ENCODE measurements around the gene KDM4B. TPM values are rescaled to one million over a fixed set of nuclear protein-coding genes. Genes with fewer than 3 reads are reported as not detected.

KDM4B gene
- total and polyA plus RNA-seq, 4 experiments from 2014 or later: 3.2 to 50.4 (median 29.9) TPM

DNA sequence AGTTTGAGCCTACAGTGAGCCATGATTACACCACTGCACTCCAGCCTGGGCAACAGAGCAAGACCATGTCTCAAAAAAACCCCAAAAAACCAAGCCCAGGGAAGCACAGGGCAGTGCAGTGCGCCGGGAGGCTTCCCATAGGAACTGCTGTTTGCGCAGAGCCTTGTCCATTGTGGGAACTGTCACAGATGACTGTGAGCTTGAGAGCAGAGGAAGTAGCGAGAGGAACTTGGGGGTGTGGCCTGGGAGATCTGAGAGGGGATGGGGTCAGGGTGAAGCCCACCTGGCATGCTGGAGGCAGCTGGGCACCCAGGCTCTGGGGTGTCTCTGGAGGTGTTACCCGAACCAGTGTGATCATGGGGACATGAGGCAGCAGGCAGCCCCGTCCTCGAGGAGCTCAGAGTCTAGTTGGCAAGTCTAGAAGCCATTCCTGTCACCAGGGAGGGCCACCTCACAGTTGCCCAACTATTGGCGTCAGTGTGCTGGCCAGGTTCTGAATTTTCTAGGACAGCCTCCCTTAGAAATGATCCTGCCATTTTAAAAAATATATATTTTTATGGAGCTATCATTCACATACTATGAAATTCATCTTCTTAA lies 10.4 kb downstream of the KDM4B start:
- H3K36me3 ChIP-seq (ENCODE audit: insufficient read depth, low read length): no peaks in the 10 kb centered on the region
- DNase-seq: no peak
- no peak overlapping the region for H3K27ac Mint-ChIP-seq

GRCh38 chr19:4980067-4980466 lies 11.2 kb downstream of the KDM4B start:
- H3K27ac ChIP-seq (ENCODE audit: low read depth, low read length): no peak overlapping the region
- H3K4me1 Mint-ChIP-seq: peaks cover 5 to 25% (median 14%) of the 10 kb centered on the region in 4 donors
- H3K27me3 Mint-ChIP-seq: no peaks in the 10 kb centered on the region
- H3K27me3 ChIP-seq (ENCODE audit: insufficient read depth, low read length): no peaks in the 10 kb centered on the region
- H3K27ac Mint-ChIP-seq: peak overlapping the region in 2 of 7 donors; percentile 44 to 55
- CTCF ChIA-PET (ENCODE audit: partially characterized antibody): no interaction called here
- POLR2A ChIA-PET (ENCODE audit: partially characterized antibody): interaction anchor here (0.6 to 1.8 kb wide), 2 partner anchors 12 to 63 kb away, joined by 3 to 7 read pairs; partner anchors contain the start of gene KDM4B
- H3K4me3 Mint-ChIP-seq: peak overlapping the region in 1 of 8 donors; percentile 54
- no peaks in the 10 kb centered on the region for H3K36me3 ChIP-seq (ENCODE audit: insufficient read depth, low read length)
- no peak for DNase-seq
- intact Hi-C loops (cut with micrococcal nuclease): no loop called here
- H3K9me3 Mint-ChIP-seq: no peaks in the 10 kb centered on the region
- peaks cover 7% of the 10 kb centered on the region in 2 donors for H3K36me3 Mint-ChIP-seq
- no peak overlapping the region for H3K4me3 ChIP-seq (ENCODE audit: low read length in 2 of 2)
- no peaks in the 10 kb centered on the region for H3K9me3 ChIP-seq (ENCODE audit: control insufficient read depth in 1 of 2, low read length in 2 of 2)
- H3K4me1 ChIP-seq (ENCODE audit: insufficient read depth, low read length): no peaks in the 10 kb centered on the region

More for the DNA sequence above, 10.4 kb downstream of the KDM4B start:
- Histone ChIP-seq H3K4me1 (ENCODE audit: insufficient read depth, low read length) (no peaks in the 10 kb centered on the region), H3K27ac (ENCODE audit: low read depth, low read length) (no peak overlapping the region), H3K27me3 (ENCODE audit: insufficient read depth, low read length) (no peaks in the 10 kb centered on the region), H3K9me3 (ENCODE audit: control insufficient read depth in 1 of 2, low read length in 2 of 2) (no peaks in the 10 kb centered on the region), H3K4me3 (ENCODE audit: low read length in 2 of 2) (no peak overlapping the region)
- intact Hi-C loops (cut with micrococcal nuclease): no loop called here
- no peaks in the 10 kb centered on the region for H3K9me3 Mint-ChIP-seq
- H3K36me3 Mint-ChIP-seq: peaks cover 7% of the 10 kb centered on the region in 2 donors
- peaks cover 10 to 29% (median 18%) of the 10 kb centered on the region in 4 donors for H3K4me1 Mint-ChIP-seq
- H3K4me3 Mint-ChIP-seq: no peak overlapping the region
- CTCF ChIA-PET (ENCODE audit: partially characterized antibody): no interaction called here
- no peaks in the 10 kb centered on the region for H3K27me3 Mint-ChIP-seq
- POLR2A ChIA-PET (ENCODE audit: partially characterized antibody): interaction anchor here (0.6 to 1.8 kb wide), 3 partner anchors 11 to 63 kb away, joined by 3 to 7 read pairs (median 3); partner anchors contain the start of gene KDM4B

GRCh38 chr19:4980838-4981680 lies 12.1 kb downstream of the KDM4B start:
- no peak overlapping the region for H3K27ac ChIP-seq (ENCODE audit: low read depth, low read length)
- Mint-ChIP-seq H3K9me3 (no peaks in the 10 kb centered on the region), H3K4me3 (peak overlapping the region in 1 of 8 donors; percentile 15), H3K27me3 (no peaks in the 10 kb centered on the region), H3K36me3 (peaks cover 7% of the 10 kb centered on the region in 2 donors), H3K4me1 (peaks cover 5 to 31% (median 15%) of the 10 kb centered on the region in 4 donors), H3K27ac (peak overlapping the region in 1 of 7 donors; percentile 23)
- no peak for DNase-seq
- no peaks in the 10 kb centered on the region for H3K9me3 ChIP-seq (ENCODE audit: control insufficient read depth in 1 of 2, low read length in 2 of 2)
- H3K4me3 ChIP-seq (ENCODE audit: low read length in 2 of 2): no peak overlapping the region
- POLR2A ChIA-PET (ENCODE audit: partially characterized antibody): interaction anchor here (1.8 kb wide), 1 partner anchor 13 kb away, joined by 7 read pairs; the partner anchor contains the start of gene KDM4B
- intact Hi-C loops (cut with micrococcal nuclease): no loop called here
- CTCF ChIA-PET (ENCODE audit: partially characterized antibody): no interaction called here
- H3K27me3 ChIP-seq (ENCODE audit: insufficient read depth, low read length): no peaks in the 10 kb centered on the region
- H3K4me1 ChIP-seq (ENCODE audit: insufficient read depth, low read length): no peaks in the 10 kb centered on the region
- H3K36me3 ChIP-seq (ENCODE audit: insufficient read depth, low read length): no peaks in the 10 kb centered on the region

DNA sequence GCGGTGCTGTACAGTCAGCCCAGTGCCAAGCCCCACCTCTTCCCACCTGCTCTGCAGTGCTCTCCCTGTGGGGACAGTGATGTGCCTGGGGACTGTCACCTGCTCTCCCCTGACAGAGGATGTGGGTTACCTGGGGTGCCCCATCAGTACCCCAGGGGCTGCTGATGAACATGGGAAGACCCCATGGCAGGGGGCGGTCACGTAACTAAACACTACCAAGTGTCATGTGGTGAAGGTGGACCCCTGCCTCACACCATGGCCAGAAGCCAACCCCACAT lies 12.7 kb downstream of the KDM4B start:
- DNase-seq: no peak
- Mint-ChIP-seq H3K4me3 (no peak overlapping the region), H3K27me3 (no peaks in the 10 kb centered on the region), H3K36me3 (peaks cover 7% of the 10 kb centered on the region in 2 donors), H3K4me1 (peaks cover 5 to 36% (median 13%) of the 10 kb centered on the region in 4 donors), H3K27ac (peak overlapping the region in 1 of 7 donors; percentile 36), H3K9me3 (no peaks in the 10 kb centered on the region)
- ChIA-PET POLR2A (ENCODE audit: partially characterized antibody) (no interaction called here), CTCF (ENCODE audit: partially characterized antibody) (no interaction called here)
- Histone ChIP-seq H3K4me3 (ENCODE audit: low read length in 2 of 2) (no peak overlapping the region), H3K36me3 (ENCODE audit: insufficient read depth, low read length) (no peaks in the 10 kb centered on the region), H3K27me3 (ENCODE audit: insufficient read depth, low read length) (no peaks in the 10 kb centered on the region), H3K27ac (ENCODE audit: low read depth, low read length) (no peak overlapping the region), H3K4me1 (ENCODE audit: insufficient read depth, low read length) (no peaks in the 10 kb centered on the region), H3K9me3 (ENCODE audit: control insufficient read depth in 1 of 2, low read length in 2 of 2) (no peaks in the 10 kb centered on the region)
- intact Hi-C loops (cut with micrococcal nuclease): no loop called here

DNA sequence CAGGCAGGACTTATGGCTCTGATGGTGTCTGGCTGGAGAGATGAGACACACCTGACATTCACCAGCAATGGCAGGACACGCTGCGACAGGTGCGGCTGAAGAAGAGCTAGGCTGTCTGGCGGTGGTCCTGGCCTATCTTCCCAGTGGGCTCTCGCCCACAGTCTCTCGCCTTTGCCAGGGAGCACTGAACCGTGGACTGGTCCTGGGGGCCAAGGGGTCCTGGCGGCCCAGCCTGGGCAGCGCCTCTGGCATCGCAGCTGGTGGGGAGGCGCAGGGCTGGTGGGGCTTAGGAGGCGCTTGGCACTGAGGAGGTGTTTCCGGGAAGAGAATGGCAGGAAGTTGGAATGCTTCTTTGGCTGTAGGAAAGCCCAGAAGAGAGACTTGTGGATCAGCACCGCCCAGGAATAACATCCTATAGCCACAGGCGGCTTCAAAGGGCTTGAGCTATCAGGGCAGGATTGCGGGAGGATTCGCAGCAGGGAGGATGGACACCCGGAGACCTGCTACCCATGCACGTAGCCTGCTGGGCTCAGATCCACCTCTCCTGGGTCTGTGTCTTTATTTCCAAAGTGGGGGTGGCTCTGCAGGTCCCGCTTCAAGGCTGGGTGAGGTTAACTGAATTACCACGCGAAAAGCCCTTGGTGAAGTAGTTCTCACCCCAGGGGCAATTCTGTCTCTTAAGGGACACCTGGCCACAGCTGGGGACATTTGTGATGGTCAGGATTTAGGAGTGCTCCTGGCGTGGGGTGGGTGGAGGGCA lies 14.6 kb downstream of the KDM4B start:
- Histone ChIP-seq H3K27me3 (ENCODE audit: insufficient read depth, low read length) (no peaks in the 10 kb centered on the region), H3K27ac (ENCODE audit: low read depth, low read length) (no peak overlapping the region), H3K9me3 (ENCODE audit: control insufficient read depth in 1 of 2, low read length in 2 of 2) (no peaks in the 10 kb centered on the region), H3K4me3 (ENCODE audit: low read length in 2 of 2) (no peak overlapping the region), H3K36me3 (ENCODE audit: insufficient read depth, low read length) (no peaks in the 10 kb centered on the region), H3K4me1 (ENCODE audit: insufficient read depth, low read length) (peaks cover 3% of the 10 kb centered on the region)
- H3K27me3 Mint-ChIP-seq: no peaks in the 10 kb centered on the region
- peaks cover 10 to 43% (median 18%) of the 10 kb centered on the region in 4 donors for H3K4me1 Mint-ChIP-seq
- peak overlapping the region in 1 of 7 donors; percentile 47 for H3K27ac Mint-ChIP-seq
- intact Hi-C loops (cut with micrococcal nuclease): no loop called here
- no peaks in the 10 kb centered on the region for H3K36me3 Mint-ChIP-seq
- no peaks in the 10 kb centered on the region for H3K9me3 Mint-ChIP-seq
- CTCF ChIA-PET (ENCODE audit: partially characterized antibody): no interaction called here
- POLR2A ChIA-PET (ENCODE audit: partially characterized antibody): no interaction called here
- DNase-seq: no peak
- no peak overlapping the region for H3K4me3 Mint-ChIP-seq

- Histone ChIP-seq H3K27ac (ENCODE audit: low read depth, low read length) (no peak overlapping the region), H3K4me1 (ENCODE audit: insufficient read depth, low read length) (peaks cover 3% of the 10 kb centered on the region), H3K27me3 (ENCODE audit: insufficient read depth, low read length) (no peaks in the 10 kb centered on the region), H3K9me3 (ENCODE audit: control insufficient read depth in 1 of 2, low read length in 2 of 2) (no peaks in the 10 kb centered on the region), H3K36me3 (ENCODE audit: insufficient read depth, low read length) (no peaks in the 10 kb centered on the region), H3K4me3 (ENCODE audit: low read length in 2 of 2) (no peak overlapping the region)
- intact Hi-C loops (cut with micrococcal nuclease): no loop called here
- no peak overlapping the region for H3K27ac Mint-ChIP-seq
- H3K4me1 Mint-ChIP-seq: peaks cover 10 to 43% (median 19%) of the 10 kb centered on the region in 4 donors
- H3K27me3 Mint-ChIP-seq: no peaks in the 10 kb centered on the region
- CTCF ChIA-PET (ENCODE audit: partially characterized antibody): no interaction called here
- no peaks in the 10 kb centered on the region for H3K36me3 Mint-ChIP-seq
- no peak overlapping the region for H3K4me3 Mint-ChIP-seq
- POLR2A ChIA-PET (ENCODE audit: partially characterized antibody): no interaction called here
- no peak for DNase-seq
- H3K9me3 Mint-ChIP-seq: no peaks in the 10 kb centered on the region
These were observed 15.1 kb downstream of the KDM4B start for GRCh38 chr19:4984106-4984380.

DNA sequence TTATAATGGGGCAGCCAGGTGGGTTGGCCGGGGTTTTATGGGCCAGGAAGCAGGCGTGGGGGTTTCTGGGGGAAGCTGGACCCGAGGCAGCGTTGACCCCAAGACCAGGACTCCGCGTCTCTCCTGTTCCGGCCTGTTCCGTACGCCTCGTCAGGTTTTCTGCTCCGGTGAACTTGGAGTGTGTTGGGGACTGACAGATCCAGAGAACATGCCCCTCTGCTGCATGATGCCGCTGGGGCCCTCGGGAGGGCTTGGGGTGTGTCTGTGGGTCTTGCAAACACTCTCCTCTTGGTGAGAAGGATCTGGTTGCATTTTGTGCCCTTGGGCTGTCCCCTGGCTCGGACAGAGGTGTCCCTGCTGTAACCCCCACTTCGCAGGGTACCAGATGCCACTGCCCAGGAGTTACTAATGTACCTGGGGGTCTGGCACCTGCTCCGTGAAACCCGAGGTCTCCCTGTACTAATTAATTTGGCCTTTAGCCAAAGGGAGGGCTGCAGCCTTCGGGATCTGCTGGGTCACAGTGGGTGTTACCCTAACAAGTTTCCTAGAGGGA lies 15.6 kb downstream of the KDM4B start:
- Histone ChIP-seq H3K36me3 (ENCODE audit: insufficient read depth, low read length) (no peaks in the 10 kb centered on the region), H3K4me1 (ENCODE audit: insufficient read depth, low read length) (peaks cover 3% of the 10 kb centered on the region), H3K9me3 (ENCODE audit: control insufficient read depth in 1 of 2, low read length in 2 of 2) (no peaks in the 10 kb centered on the region), H3K27ac (ENCODE audit: low read depth, low read length) (no peak overlapping the region), H3K4me3 (ENCODE audit: low read length in 2 of 2) (no peak overlapping the region), H3K27me3 (ENCODE audit: insufficient read depth, low read length) (no peaks in the 10 kb centered on the region)
- no peak overlapping the region for H3K27ac Mint-ChIP-seq
- no peaks in the 10 kb centered on the region for H3K36me3 Mint-ChIP-seq
- H3K4me3 Mint-ChIP-seq: no peak overlapping the region
- H3K4me1 Mint-ChIP-seq: peaks cover 6 to 45% (median 17%) of the 10 kb centered on the region in 4 donors
- intact Hi-C loops (cut with micrococcal nuclease): no loop called here
- POLR2A ChIA-PET (ENCODE audit: partially characterized antibody): interaction anchor here (1.8 kb wide), 1 partner anchor 16 kb away, joined by 4 read pairs; the partner anchor contains the start of gene KDM4B
- CTCF ChIA-PET (ENCODE audit: partially characterized antibody): no interaction called here
- DNase-seq: no peak
- H3K9me3 Mint-ChIP-seq: no peaks in the 10 kb centered on the region
- H3K27me3 Mint-ChIP-seq: no peaks in the 10 kb centered on the region

Data from CD4-positive, alpha-beta memory T cell (primary cell).